Brain microvascular endothelial cell (primary cell): ENCODE measurements around the gene NBAS.
A peak's percentile ranks its signal among the peaks of the same experiment; 100 is the strongest.

Experiments
- DNase-seq: peaks from one replicate; pipeline ENCODE4 v3.0.0-alpha.2; 2020
- H3K27ac ChIP-seq: fragments of 250-450 bp; sonication (Bioruptor Pico); 2 replicates; pipeline ENCODE4 v1.5.1; 2020; ENCODE audit warnings: mild to moderate bottlenecking, moderate library complexity
- H3K27me3 ChIP-seq: fragments of 250-450 bp; sonication (Bioruptor Pico); replicated peaks from 2 replicates; pipeline ENCODE4 v1.5.1; 2020; ENCODE audit warnings: mild to moderate bottlenecking
- H3K36me3 ChIP-seq: fragments of 250-450 bp; sonication (Bioruptor Pico); replicated peaks from 2 replicates; pipeline ENCODE4 v1.5.1; 2020; ENCODE audit warnings: mild to moderate bottlenecking
- H3K4me3 ChIP-seq: 2 replicates; pipeline ENCODE4 v1.5.1; 2011; ENCODE audit warnings: low read depth, mild to moderate bottlenecking, control low read depth, low read length, moderate library complexity
- in situ Hi-C: cut with HindIII; loops from 2 replicates; pipeline ENCODE4 v1.10.0; 2017; ENCODE audit warnings: low sequenced_read_pairs, low pct_ligation_motif_present
- TF ChIP-seq, protein P1 (sequence below): IDR thresholded peaks from 2 replicates; pipeline ENCODE4 v1.5.1; 2011; ENCODE audit warnings: low read depth, mild to moderate bottlenecking, moderate library complexity, low read length, control low read depth, inconsistent platforms; ENCODE audit errors: missing control alignments

The NBAS gene

GRCh38 chr2:15538792-15539191, 22.3 kb downstream of the NBAS start:
- no peaks in the 10 kb centered on the region for H3K27me3 ChIP-seq
- H3K4me3 ChIP-seq: no peak overlapping the region
- peaks cover 2% of the 10 kb centered on the region for H3K36me3 ChIP-seq
- no peak overlapping the region for H3K27ac ChIP-seq
- TF ChIP-seq, protein P1, sequence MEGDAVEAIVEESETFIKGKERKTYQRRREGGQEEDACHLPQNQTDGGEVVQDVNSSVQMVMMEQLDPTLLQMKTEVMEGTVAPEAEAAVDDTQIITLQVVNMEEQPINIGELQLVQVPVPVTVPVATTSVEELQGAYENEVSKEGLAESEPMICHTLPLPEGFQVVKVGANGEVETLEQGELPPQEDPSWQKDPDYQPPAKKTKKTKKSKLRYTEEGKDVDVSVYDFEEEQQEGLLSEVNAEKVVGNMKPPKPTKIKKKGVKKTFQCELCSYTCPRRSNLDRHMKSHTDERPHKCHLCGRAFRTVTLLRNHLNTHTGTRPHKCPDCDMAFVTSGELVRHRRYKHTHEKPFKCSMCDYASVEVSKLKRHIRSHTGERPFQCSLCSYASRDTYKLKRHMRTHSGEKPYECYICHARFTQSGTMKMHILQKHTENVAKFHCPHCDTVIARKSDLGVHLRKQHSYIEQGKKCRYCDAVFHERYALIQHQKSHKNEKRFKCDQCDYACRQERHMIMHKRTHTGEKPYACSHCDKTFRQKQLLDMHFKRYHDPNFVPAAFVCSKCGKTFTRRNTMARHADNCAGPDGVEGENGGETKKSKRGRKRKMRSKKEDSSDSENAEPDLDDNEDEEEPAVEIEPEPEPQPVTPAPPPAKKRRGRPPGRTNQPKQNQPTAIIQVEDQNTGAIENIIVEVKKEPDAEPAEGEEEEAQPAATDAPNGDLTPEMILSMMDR: no peak
- no peak for DNase-seq
- in situ Hi-C loops: no loop called here

GRCh38 chr2:15533860-15534480, 27.2 kb downstream of the NBAS start:
- no peak overlapping the region for H3K4me3 ChIP-seq
- no peak overlapping the region for H3K27ac ChIP-seq
- in situ Hi-C loops: no loop called here
- peaks cover 4% of the 10 kb centered on the region for H3K36me3 ChIP-seq
- no peak for DNase-seq
- TF ChIP-seq, protein P1: no peak
- no peaks in the 10 kb centered on the region for H3K27me3 ChIP-seq

DNA sequence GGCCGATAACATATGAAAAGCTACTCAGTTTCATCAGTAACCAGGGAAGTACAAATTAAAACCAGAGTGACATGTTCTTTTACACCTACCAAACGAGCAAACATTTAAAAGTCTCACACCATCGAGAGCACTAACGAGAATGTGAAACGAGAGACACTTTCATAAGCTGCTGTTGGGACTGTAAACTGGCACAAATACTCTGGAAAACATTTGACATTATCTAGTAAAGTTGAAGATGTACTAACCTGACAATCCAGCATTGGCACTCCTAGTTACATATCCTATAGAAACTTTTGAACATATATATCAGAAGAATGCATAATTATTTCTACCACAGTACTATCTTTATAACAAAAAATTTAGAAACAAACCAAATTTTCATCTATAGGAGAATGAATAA, 28.1 kb downstream of the NBAS start:
- TF ChIP-seq, protein P1: no peak
- H3K27me3 ChIP-seq: no peaks in the 10 kb centered on the region
- DNase-seq: no peak
- peaks cover 2% of the 10 kb centered on the region for H3K36me3 ChIP-seq
- in situ Hi-C loops: no loop called here
- no peak overlapping the region for H3K27ac ChIP-seq
- H3K4me3 ChIP-seq: no peak overlapping the region

- Histone ChIP-seq H3K27me3 (no peaks in the 10 kb centered on the region), H3K27ac (no peak overlapping the region), H3K4me3 (no peak overlapping the region), H3K36me3 (peaks cover 2% of the 10 kb centered on the region)
- in situ Hi-C loops: no loop called here
- no peak for DNase-seq
- TF ChIP-seq, protein P1: no peak
Measured at GRCh38 chr2:15531095-15531854, 29.9 kb downstream of the NBAS start.

DNA sequence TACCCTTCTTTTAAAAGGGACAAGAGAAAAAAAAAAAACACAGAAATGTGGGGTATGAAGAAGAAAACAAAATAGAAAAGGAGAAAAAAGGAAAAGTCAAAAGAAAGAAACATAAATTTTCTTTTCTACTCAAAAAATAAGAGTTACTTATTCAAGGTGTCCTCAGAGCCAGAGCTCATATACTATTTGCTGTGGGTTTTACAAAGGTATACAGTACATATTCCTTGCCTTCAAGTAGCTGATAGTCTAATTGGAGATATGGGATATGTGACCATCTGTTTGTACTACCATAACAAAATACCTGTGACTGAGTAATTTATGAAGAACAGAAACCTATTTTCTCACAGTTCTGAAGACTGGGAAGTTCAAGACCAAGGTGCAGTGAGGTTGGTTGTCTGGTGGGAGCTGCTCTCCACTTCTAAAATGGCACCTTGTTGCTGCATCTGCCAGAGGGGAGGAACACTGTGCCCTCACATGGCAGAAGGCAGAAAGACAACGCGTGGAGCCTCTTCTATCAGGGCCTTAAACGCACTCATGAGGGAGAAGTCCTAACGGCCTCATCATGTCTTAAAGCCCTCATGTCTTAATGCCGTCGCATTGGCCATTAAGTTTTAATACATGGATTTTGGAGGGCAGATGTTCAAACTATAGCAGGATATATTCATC, 33.9 kb downstream of the NBAS start:
- no peak for DNase-seq
- no peak overlapping the region for H3K27ac ChIP-seq
- H3K4me3 ChIP-seq: no peak overlapping the region
- H3K36me3 ChIP-seq: no peaks in the 10 kb centered on the region
- in situ Hi-C loops: no loop called here
- TF ChIP-seq, protein P1: peak; percentile 27
- H3K27me3 ChIP-seq: no peaks in the 10 kb centered on the region
